Measurements from ENCODE around the gene NME7.

The NME7 gene

GRCh38 chr1:169100208-169100607, 267.4 kb downstream of the NME7 start:
- no peaks in the 10 kb centered on the region for H3K36me3 ChIP-seq
- H3K4me3 ChIP-seq (ENCODE audit: low read depth, low read length): no peak overlapping the region
- H3K9me3 ChIP-seq: no peaks in the 10 kb centered on the region
- DNase-seq: no peak
- H3K27me3 ChIP-seq: no peaks in the 10 kb centered on the region
- no peak for TF ChIP-seq CTCF (IDR thresholded peaks at IDR 0.05; ENCODE audit: low read depth, low read length)
- H3K4me1 ChIP-seq: peaks cover 32% of the 10 kb centered on the region

- H3K27me3 ChIP-seq: no peaks in the 10 kb centered on the region
- H3K4me1 ChIP-seq: peaks cover 26% of the 10 kb centered on the region
- no peak for TF ChIP-seq CTCF (IDR thresholded peaks at IDR 0.05; ENCODE audit: low read depth, low read length)
- no peak overlapping the region for H3K4me3 ChIP-seq (ENCODE audit: low read depth, low read length)
- H3K36me3 ChIP-seq: no peaks in the 10 kb centered on the region
- no peaks in the 10 kb centered on the region for H3K9me3 ChIP-seq
- no peak for DNase-seq
Observed at GRCh38 chr1:169099561-169099960, 268.0 kb downstream of the NME7 start.

GRCh38 chr1:169098380-169098779, 269.2 kb downstream of the NME7 start:
- Histone ChIP-seq H3K36me3 (no peaks in the 10 kb centered on the region), H3K9me3 (no peaks in the 10 kb centered on the region), H3K4me3 (ENCODE audit: low read depth, low read length) (no peak overlapping the region), H3K27me3 (no peaks in the 10 kb centered on the region), H3K4me1 (peaks cover 17% of the 10 kb centered on the region)
- DNase-seq: no peak
- TF ChIP-seq CTCF (IDR thresholded peaks at IDR 0.05; ENCODE audit: low read depth, low read length): no peak

- H3K9me3 ChIP-seq: no peaks in the 10 kb centered on the region
- H3K36me3 ChIP-seq: no peaks in the 10 kb centered on the region
- no peak for DNase-seq
- no peaks in the 10 kb centered on the region for H3K27me3 ChIP-seq
- no peak overlapping the region for H3K4me3 ChIP-seq (ENCODE audit: low read depth, low read length)
- TF ChIP-seq CTCF (IDR thresholded peaks at IDR 0.05; ENCODE audit: low read depth, low read length): no peak
- peaks cover 3% of the 10 kb centered on the region for H3K4me1 ChIP-seq
Observed at GRCh38 chr1:169094897-169095569, 272.6 kb downstream of the NME7 start.

GRCh38 chr1:169092399-169092798, 275.2 kb downstream of the NME7 start:
- no peaks in the 10 kb centered on the region for H3K9me3 ChIP-seq
- TF ChIP-seq CTCF (IDR thresholded peaks at IDR 0.05; ENCODE audit: low read depth, low read length): no peak
- no peaks in the 10 kb centered on the region for H3K36me3 ChIP-seq
- H3K4me1 ChIP-seq: peaks cover 2% of the 10 kb centered on the region
- no peaks in the 10 kb centered on the region for H3K27me3 ChIP-seq
- no peak overlapping the region for H3K4me3 ChIP-seq (ENCODE audit: low read depth, low read length)
- DNase-seq: no peak

GRCh38 chr1:169091480-169091941, 276.1 kb downstream of the NME7 start:
- no peak for TF ChIP-seq CTCF (IDR thresholded peaks at IDR 0.05; ENCODE audit: low read depth, low read length)
- no peaks in the 10 kb centered on the region for H3K27me3 ChIP-seq
- H3K9me3 ChIP-seq: no peaks in the 10 kb centered on the region
- H3K4me3 ChIP-seq (ENCODE audit: low read depth, low read length): no peak overlapping the region
- no peak for DNase-seq
- no peaks in the 10 kb centered on the region for H3K36me3 ChIP-seq
- H3K4me1 ChIP-seq: peaks cover 11% of the 10 kb centered on the region
